Loucy (cell line): Measurements from ENCODE around the gene BAD.

Experiments used
- H2AFZ ChIP-seq: fragments of 200-600 bp; sonication (generic); 2 replicates; pipeline ENCODE4 v1.6.0; 2016; ENCODE audit warnings: antibody characterized with exemption, mild to moderate bottlenecking, low read length, moderate library complexity
- H3F3A ChIP-seq: fragments of 200-600 bp; 2 replicates; pipeline ENCODE4 v1.6.0; 2016; ENCODE audit warnings: antibody characterized with exemption, low read depth, mild to moderate bottlenecking
- H3K27me3 ChIP-seq: fragments of 200-600 bp; sonication (generic); 2 replicates; pipeline ENCODE4 v1.6.1; 2014; ENCODE audit warnings: low read length, mild to moderate bottlenecking; ENCODE audit not compliant: insufficient read depth, poor library complexity, severe bottlenecking
- H3K36me3 ChIP-seq: fragments of 200-600 bp; sonication (generic); 2 replicates; pipeline ENCODE4 v1.6.1; 2016; ENCODE audit warnings: low read length; ENCODE audit not compliant: insufficient read depth
- H3K4me1 ChIP-seq: fragments of 200-600 bp; sonication (generic); 2 replicates; pipeline ENCODE4 v1.5.1; 2014; ENCODE audit warnings: low read length, mild to moderate bottlenecking; ENCODE audit not compliant: insufficient read depth, poor library complexity, severe bottlenecking
- H3K4me2 ChIP-seq: fragments of 200-600 bp; sonication (generic); 2 replicates; pipeline ENCODE4 v1.6.0; 2014; ENCODE audit warnings: antibody characterized with exemption, low read length, low read depth, mild to moderate bottlenecking; ENCODE audit not compliant: poor library complexity, severe bottlenecking
- H3K4me3 ChIP-seq: fragments of 200-600 bp; sonication (generic); 2 replicates; pipeline ENCODE4 v1.5.1; 2014; ENCODE audit warnings: low read length, mild to moderate bottlenecking, mixed read lengths; ENCODE audit not compliant: poor library complexity, severe bottlenecking
- H3K79me2 ChIP-seq: fragments of 200-600 bp; sonication (generic); 2 replicates; pipeline ENCODE4 v1.6.1; 2014; ENCODE audit warnings: low read length; ENCODE audit not compliant: insufficient read depth
- H3K9ac ChIP-seq: fragments of 200-600 bp; sonication (generic); 2 replicates; pipeline ENCODE4 v1.6.0; 2014; ENCODE audit warnings: mild to moderate bottlenecking, low read depth, low read length, moderate library complexity; ENCODE audit not compliant: poor library complexity, severe bottlenecking
- H3K9me2 ChIP-seq: fragments of 200-600 bp; sonication (generic); replicated peaks from 2 replicates; pipeline ENCODE4 v1.6.1; 2016; ENCODE audit warnings: low read depth, low read length, mixed read lengths
- H3K9me3 ChIP-seq: fragments of 200-600 bp; sonication (generic); 2 replicates; pipeline ENCODE4 v1.6.1; 2014; ENCODE audit warnings: mild to moderate bottlenecking, antibody characterized with exemption, low read length, low read depth; ENCODE audit not compliant: insufficient read depth
- H4K20me1 ChIP-seq: fragments of 200-600 bp; sonication (generic); 2 replicates; pipeline ENCODE4 v1.6.0; 2014; ENCODE audit warnings: antibody characterized with exemption, low read length, mild to moderate bottlenecking; ENCODE audit not compliant: insufficient read depth, poor library complexity, severe bottlenecking
- CTCF ChIP-seq: fragments of 200-600 bp; sonication (generic); conservative IDR thresholded peaks from 2 replicates; pipeline ENCODE4 v1.5.1; 2014; ENCODE audit warnings: mild to moderate bottlenecking, antibody characterized with exemption, low read length
- EZH2phosphoT487 ChIP-seq: fragments of 200-600 bp; IDR thresholded peaks from 2 replicates; pipeline ENCODE4 v1.6.1; 2018; ENCODE audit warnings: antibody characterized with exemption, mild to moderate bottlenecking, moderate library complexity, borderline replicate concordance

BAD gene

DNA sequence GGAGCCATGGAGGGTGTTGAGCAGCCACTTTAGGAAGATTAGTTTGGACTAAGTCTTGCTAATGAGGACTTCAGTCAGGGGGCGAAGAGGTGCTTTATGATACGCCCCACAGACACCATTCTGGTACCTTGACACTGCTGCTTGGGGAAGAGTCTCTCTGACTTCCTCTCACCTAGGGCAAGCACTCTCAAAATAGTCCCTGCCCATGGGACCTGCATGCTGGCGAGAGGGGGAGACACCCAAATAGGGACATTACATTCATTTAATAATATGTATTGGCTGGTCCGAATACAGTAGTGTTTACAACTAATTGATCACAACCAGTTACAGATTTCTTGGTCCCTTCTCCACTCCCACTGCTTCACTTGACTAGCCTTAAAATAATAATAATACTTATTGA lies 11.3 kb upstream of the BAD start:
- Histone ChIP-seq H3K4me2 (no peak overlapping the region), H3K36me3 (no peaks in the 10 kb centered on the region), H3K27me3 (peaks cover 5% of the 10 kb centered on the region), H3K9me3 (no peaks in the 10 kb centered on the region), H3F3A (no peaks in the 10 kb centered on the region), H4K20me1 (no peaks in the 10 kb centered on the region), H3K4me1 (peaks cover 4% of the 10 kb centered on the region), H3K9me2 (no peaks in the 10 kb centered on the region), H3K79me2 (no peaks in the 10 kb centered on the region), H2AFZ (no peak overlapping the region), H3K4me3 (no peak overlapping the region), H3K9ac (no peak overlapping the region)
- TF ChIP-seq EZH2phosphoT487, result no peak
- TF ChIP-seq CTCF, result no peak

GRCh38 chr11:64294774-64295173 lies 10.3 kb upstream of the BAD start:
- Histone ChIP-seq H3K9ac (no peak overlapping the region), H3K4me3 (no peak overlapping the region), H4K20me1 (no peaks in the 10 kb centered on the region), H3K27me3 (peaks cover 1% of the 10 kb centered on the region), H3K36me3 (no peaks in the 10 kb centered on the region), H3K4me2 (no peak overlapping the region), H2AFZ (no peak overlapping the region), H3F3A (no peaks in the 10 kb centered on the region), H3K4me1 (no peaks in the 10 kb centered on the region), H3K9me2 (no peaks in the 10 kb centered on the region), H3K9me3 (no peaks in the 10 kb centered on the region), H3K79me2 (no peaks in the 10 kb centered on the region)
- no peak for TF ChIP-seq CTCF
- TF ChIP-seq EZH2phosphoT487, result no peak

GRCh38 chr11:64292460-64293254 lies 8.2 kb upstream of the BAD start:
- Histone ChIP-seq H2AFZ (no peak overlapping the region), H3F3A (no peaks in the 10 kb centered on the region), H3K36me3 (no peaks in the 10 kb centered on the region), H3K27me3 (no peaks in the 10 kb centered on the region), H3K4me1 (no peaks in the 10 kb centered on the region), H3K4me3 (no peak overlapping the region), H4K20me1 (no peaks in the 10 kb centered on the region), H3K4me2 (no peak overlapping the region), H3K9ac (no peak overlapping the region), H3K79me2 (no peaks in the 10 kb centered on the region), H3K9me2 (no peaks in the 10 kb centered on the region), H3K9me3 (no peaks in the 10 kb centered on the region)
- TF ChIP-seq EZH2phosphoT487 (no peak), CTCF (no peak)
